Keratinocyte (primary cell): ENCODE data around the gene PLCG2.

Source experiments
- CTCF ChIP-seq, 3 experiments: IDR thresholded peaks in 1 of 3; conservative IDR thresholded peaks in 1 of 3; optimal IDR thresholded peaks in 1 of 3; 2 replicates in 2 of 3; 3 replicates in 1 of 3; pipeline versions ENCODE3 to v1.5.1; 2011; ENCODE audit warnings: low read length in 3 of 3, mild to moderate bottlenecking in 3 of 3, moderate library complexity in 2 of 3, control low read depth in 1 of 3, inconsistent platforms in 1 of 3; ENCODE audit not compliant: insufficient read depth in 2 of 3; ENCODE audit errors: extremely low read depth in 1 of 3
- EZH2 ChIP-seq: IDR thresholded peaks from one replicate; pipeline ENCODE4 v1.6.1; 2012; ENCODE audit warnings: inconsistent platforms, mild to moderate bottlenecking, low read length, moderate library complexity

- TF ChIP-seq EZH2 (no peak), CTCF (optimal IDR thresholded peaks at IDR 0.05 in 1 of 3, IDR thresholded peaks at IDR 0.05 in 1 of 3, conservative IDR thresholded peaks at IDR 0.05 in 1 of 3; ENCODE audit: extremely low read depth in 1 of 3, insufficient read depth in 2 of 3, low read length in 3 of 3) (no peak)
These were observed 11.2 kb downstream of the PLCG2 start for GRCh38 chr16:81790277-81790676.
